ENCODE data around the gene ACAN.

The ACAN gene

DNA sequence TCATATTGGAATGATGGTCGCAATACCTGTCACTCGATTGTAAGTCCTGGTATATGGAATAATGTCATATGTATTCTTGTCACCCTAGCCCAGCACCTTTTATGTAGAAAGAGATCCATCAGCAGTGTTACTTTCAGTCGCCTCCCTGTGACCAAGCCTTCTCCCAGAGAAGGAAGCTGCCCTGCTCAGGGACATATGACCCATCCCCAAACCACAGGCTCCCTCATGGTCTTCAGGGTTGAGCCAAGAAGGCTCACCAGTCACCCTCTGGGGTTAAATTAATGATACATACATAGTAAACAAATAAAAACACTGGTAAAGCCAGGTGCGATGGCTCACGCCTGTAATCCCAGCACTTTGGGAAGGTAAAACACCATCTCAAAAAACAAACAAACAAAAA is 114.5 kb downstream of the ACAN start:
- in situ Hi-C loops (cut with MboI; ENCODE audit: low sequenced_read_pairs): loop anchor here (25.0 kb wide), 1 partner anchor 270 kb away; no protein-coding TSS in a partner anchor

GRCh38 chr15:88918738-88919137 is 115.5 kb downstream of the ACAN start:
- in situ Hi-C loops (cut with MboI; ENCODE audit: low sequenced_read_pairs): loop anchor here (25.0 kb wide), 1 partner anchor 269 kb away; no protein-coding TSS in a partner anchor

DNA sequence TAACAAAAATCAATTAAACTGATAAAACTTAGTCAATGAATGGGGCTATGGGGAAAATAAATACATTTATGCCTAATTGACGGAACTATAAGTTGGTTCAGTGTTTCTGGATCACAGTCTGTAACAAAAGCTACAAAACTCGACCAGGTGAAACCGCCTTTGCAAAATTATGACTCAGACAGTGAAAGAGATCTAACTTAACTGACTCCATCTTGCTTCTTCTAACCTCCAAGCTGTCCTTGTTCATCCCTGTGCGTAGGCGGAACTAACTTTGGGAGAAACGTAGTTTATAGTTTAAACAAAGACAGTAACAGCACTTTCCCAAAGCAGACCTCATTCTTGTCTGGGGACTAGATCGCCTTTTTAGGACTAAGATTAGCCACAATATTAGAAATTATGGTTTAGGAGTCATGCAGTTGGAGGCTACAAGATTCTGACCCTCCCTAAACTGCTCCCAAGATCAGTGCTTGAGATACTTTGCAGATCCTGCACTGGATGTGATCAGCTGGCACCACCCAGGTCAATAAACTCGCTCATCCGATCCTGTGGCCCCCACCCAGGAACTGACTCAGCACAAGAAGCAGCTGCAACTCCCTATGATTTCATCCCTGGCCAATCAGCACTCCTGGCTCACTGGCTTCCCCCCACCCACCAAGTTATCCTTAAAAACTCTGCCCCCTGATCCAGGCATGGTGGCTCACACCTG is 117.1 kb downstream of the ACAN start:
- in situ Hi-C loops (cut with MboI; ENCODE audit: low sequenced_read_pairs): loop anchor here (25.0 kb wide), 1 partner anchor 267 kb away; no protein-coding TSS in a partner anchor

DNA sequence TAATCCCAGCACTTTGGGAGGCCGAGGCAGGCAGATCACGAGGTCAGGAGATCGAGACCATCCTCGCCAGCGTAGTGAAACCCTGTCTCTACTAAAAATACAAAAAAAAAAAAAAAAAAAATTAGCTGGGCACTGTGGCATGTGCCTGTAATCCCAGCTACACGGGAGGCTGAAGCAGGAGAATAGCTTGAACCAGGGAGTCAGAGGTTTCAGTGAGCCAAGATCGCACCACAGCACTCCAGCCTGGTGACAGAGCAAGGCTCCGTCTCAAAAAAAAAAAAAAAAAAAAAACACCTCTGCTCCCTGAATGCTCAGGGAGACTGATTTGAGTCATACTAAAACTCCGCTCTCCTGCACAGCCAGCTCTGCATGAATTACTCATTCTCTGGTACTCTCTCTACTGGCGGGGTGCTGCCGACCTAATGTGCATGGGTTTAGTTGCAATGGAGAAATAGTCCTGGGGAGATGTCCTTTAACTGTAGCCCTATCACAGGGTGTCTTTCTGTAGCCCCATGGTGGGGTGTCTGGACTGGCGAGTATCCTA is 117.7 kb downstream of the ACAN start:
- in situ Hi-C loops (cut with MboI; ENCODE audit: low sequenced_read_pairs): loop anchor here (25.0 kb wide), 1 partner anchor 266 kb away; no protein-coding TSS in a partner anchor

All from HL-60/S4 treated with phorbol 12-myristate 13-acetate at 8.2 ng/mL for 4 days and 3 days (cell line).